ENCODE results near the gene SLC25A22. TPM values are rescaled to one million over a fixed set of nuclear protein-coding genes. Genes with fewer than 3 reads are reported as not detected.

SLC25A22 gene
- total and polyA plus RNA-seq, 10 of the 15 experiments (the other 5 are each of a cell fraction or from before 2014, with no cell fraction given): 0.27 to 27.0 (median 8.2) TPM

- TF ChIP-seq ZNF384 (IDR thresholded peaks at IDR 0.05; ENCODE audit: borderline replicate concordance, low read depth, low read length): no peak
Measured at GRCh38 chr11:842370-843002, 44.4 kb upstream of the SLC25A22 start, which contains the start of the genes POLR2L and TSPAN4 (continued).

- no peaks in the 10 kb centered on the region for H3K27me3 ChIP-seq (replicated peaks in 1 of 2; ENCODE audit: control insufficient read depth in 2 of 2, insufficient read depth in 2 of 2, low read length in 1 of 2)
- TSS peak; percentile 78 for BruUV-seq (replicated peaks)
- no peak for DNase-seq (ENCODE audit: low read depth, low spot score)
- H3K4me3 ChIP-seq: peak overlapping the region; percentile 96
- H3K9ac ChIP-seq (ENCODE audit: control insufficient read depth, insufficient read depth, low read length): peak overlapping the region; percentile 91
- no peak for FAIRE-seq
- ChIA-PET POLR2A (interaction anchor here (4.0 kb wide), 1 partner anchor 12 kb away, joined by 21 read pairs; no protein-coding TSS in a partner anchor), CTCF (no interaction called here), RAD21 (ENCODE audit: unreplicated experiment) (no interaction called here), SMC1A (ENCODE audit: uncharacterized antibody, unreplicated experiment) (interaction anchor here (1.4 kb wide), 1 partner anchor 22 kb away, joined by 5 read pairs; no protein-coding TSS in a partner anchor)
- peak; percentile 50 for ATAC-seq
- no peaks in the 10 kb centered on the region; the same call in 1 of the 2 replicates for H4K20me1 ChIP-seq (ENCODE audit: control insufficient read depth, insufficient read depth)
- intact Hi-C loops (cut with micrococcal nuclease; ENCODE audit: unreplicated experiment): loop anchor here (5.0 kb wide), 1 partner anchor 70 kb away; the partner anchor contains the start of gene CHID1
- peak overlapping the region; percentile 98 for H2AFZ ChIP-seq (ENCODE audit: control insufficient read depth, low read depth, low read length)
- H3K79me2 ChIP-seq (ENCODE audit: control insufficient read depth, insufficient read depth, low read length): peaks cover 20% of the 10 kb centered on the region
- no peaks in the 10 kb centered on the region for H3K9me3 ChIP-seq (replicated peaks; ENCODE audit: control insufficient read depth, insufficient read depth, low read length)
- H3K4me1 ChIP-seq (ENCODE audit: control insufficient read depth, insufficient read depth, low read length): peaks cover 15% of the 10 kb centered on the region
- H3K27ac ChIP-seq (ENCODE audit: control insufficient read depth, insufficient read depth): peak overlapping the region; percentile 90
- WGBS (ENCODE audit: insufficient coverage, insufficient replicate concordance, low lambda C conversion rate, missing lambda C conversion rate): under 1% methylated on average over 24 of the region's 27 CpGs
- TF ChIP-seq BACH1 (IDR thresholded peaks at IDR 0.05; ENCODE audit: borderline replicate concordance) (no peak), ZNF207 (IDR thresholded peaks at IDR 0.05; ENCODE audit: borderline replicate concordance) (no peak), ATF7 (IDR thresholded peaks at IDR 0.05; ENCODE audit: low read depth) (no peak), NFXL1 (IDR thresholded peaks at IDR 0.05; ENCODE audit: borderline replicate concordance) (no peak), BCLAF1 (IDR thresholded peaks at IDR 0.05) (no peak), SREBF2 (IDR thresholded peaks at IDR 0.05; ENCODE audit: low read length) (no peak), GATAD2B (conservative IDR thresholded peaks at IDR 0.05; ENCODE audit: low read depth) (no peak), BHLHE40 (IDR thresholded peaks at IDR 0.05; ENCODE audit: borderline replicate concordance in 1 of 2, low read depth in 2 of 2, low read length in 1 of 2) (no peak), CREB1 (IDR thresholded peaks at IDR 0.05; ENCODE audit: low read depth) (no peak), NFYB (IDR thresholded peaks at IDR 0.05; ENCODE audit: insufficient read depth, low read depth, low read length) (no peak), ZNF274 (IDR thresholded peaks at IDR 0.05; ENCODE audit: insufficient read depth, insufficient read length) (no peak), PAX8 (IDR thresholded peaks at IDR 0.05) (no peak), MAX (IDR thresholded peaks at IDR 0.05; ENCODE audit: low read depth, low read length) (no peak), HDGF (IDR thresholded peaks at IDR 0.05) (no peak), TCF3 (IDR thresholded peaks at IDR 0.05; ENCODE audit: borderline replicate concordance, insufficient read depth, low read depth, low read length) (no peak), SRF (IDR thresholded peaks at IDR 0.05; ENCODE audit: low read depth in 2 of 2, low read length in 2 of 2) (no peak), EZH2 (IDR thresholded peaks at IDR 0.05; ENCODE audit: borderline replicate concordance, control insufficient read depth, low read depth, low read length) (no peak), EP300 (IDR thresholded peaks at IDR 0.05; ENCODE audit: borderline replicate concordance in 1 of 2, control insufficient read depth in 1 of 2, low read depth in 2 of 2, low read length in 2 of 2) (no peak), NFYA (IDR thresholded peaks at IDR 0.05; ENCODE audit: borderline replicate concordance, low read depth, low read length) (no peak)
- in situ Hi-C loops (cut with MboI): loop anchor here (10.0 kb wide), 2 partner anchors 213 to 1013 kb away; partner anchors contain the start of gene LSP1
- peaks cover 0 to 25% of the 10 kb centered on the region in 2 experiments; a peak in 2 of 4 replicates for H3K36me3 ChIP-seq (ENCODE audit: control insufficient read depth in 2 of 2, insufficient read depth in 2 of 2, low read length in 1 of 2)
- peak overlapping the region; percentile 95 for H3K4me2 ChIP-seq (ENCODE audit: control insufficient read depth, insufficient read depth)
Measured at GRCh38 chr11:841981-842369, 43.9 kb upstream of the SLC25A22 start.
